ENCODE data around the gene GRB14. TPM values are rescaled to one million over a fixed set of nuclear protein-coding genes. Genes with fewer than 3 reads are reported as not detected.

GRB14 gene
- total RNA-seq, 2 donors from 2014 or later = 1.7 to 2.0 TPM

DNA sequence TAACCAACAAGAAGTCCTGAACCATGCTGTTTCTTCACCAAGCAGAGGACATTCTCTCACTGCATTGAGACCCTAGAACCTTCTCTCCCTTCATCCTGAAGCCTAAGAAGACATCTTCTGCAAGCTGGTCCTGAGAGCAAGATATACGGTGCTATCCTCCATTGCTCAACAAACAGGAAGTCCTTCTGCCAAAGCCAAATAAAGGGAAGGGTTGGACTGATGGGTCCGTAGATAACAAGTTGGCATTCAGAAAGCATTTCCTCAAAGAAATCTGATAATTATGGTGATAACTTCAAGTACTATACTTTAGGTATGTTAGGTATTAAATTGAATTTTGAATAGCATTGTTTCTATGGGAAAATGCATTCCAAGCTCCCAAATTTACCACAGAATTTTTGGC, 23.3 kb downstream of the GRB14 start:
- intact Hi-C loops (cut with DNase I) = no loop called here
- no peak overlapping the region for H3K9ac ChIP-seq (ENCODE audit: low read depth in 2 of 2, low read length in 2 of 2)
- H3K4me1 ChIP-seq = no peaks in the 10 kb centered on the region

DNA sequence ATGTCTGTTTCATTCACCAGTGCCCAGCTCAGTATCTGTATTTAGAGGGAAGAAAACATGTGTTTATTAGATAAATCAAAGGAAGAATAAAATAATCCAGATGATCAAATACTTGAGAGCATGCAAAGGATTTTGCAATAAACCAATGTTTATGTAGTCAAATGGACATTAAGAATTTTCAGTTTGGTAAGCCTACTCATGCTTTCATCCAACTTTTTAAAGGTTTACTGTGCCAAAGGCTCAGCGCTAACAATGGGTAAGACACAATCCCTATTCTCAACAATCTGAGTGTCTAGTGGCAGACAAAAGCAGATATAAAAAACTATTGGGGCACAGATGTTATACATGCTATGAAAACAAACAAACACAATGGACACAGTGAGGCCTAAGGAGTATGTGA, 26.3 kb downstream of the GRB14 start:
- Histone ChIP-seq H3K9ac (ENCODE audit: low read depth in 2 of 2, low read length in 2 of 2) (no peak overlapping the region), H3K4me3 (no peak overlapping the region), H3K27me3 (no peaks in the 10 kb centered on the region), H3K4me1 (no peaks in the 10 kb centered on the region), H3K36me3 (no peaks in the 10 kb centered on the region), H3K27ac (no peak overlapping the region), H3K9me3 (no peaks in the 10 kb centered on the region)
- intact Hi-C loops (cut with DNase I) = no loop called here
- TF ChIP-seq, protein P1, sequence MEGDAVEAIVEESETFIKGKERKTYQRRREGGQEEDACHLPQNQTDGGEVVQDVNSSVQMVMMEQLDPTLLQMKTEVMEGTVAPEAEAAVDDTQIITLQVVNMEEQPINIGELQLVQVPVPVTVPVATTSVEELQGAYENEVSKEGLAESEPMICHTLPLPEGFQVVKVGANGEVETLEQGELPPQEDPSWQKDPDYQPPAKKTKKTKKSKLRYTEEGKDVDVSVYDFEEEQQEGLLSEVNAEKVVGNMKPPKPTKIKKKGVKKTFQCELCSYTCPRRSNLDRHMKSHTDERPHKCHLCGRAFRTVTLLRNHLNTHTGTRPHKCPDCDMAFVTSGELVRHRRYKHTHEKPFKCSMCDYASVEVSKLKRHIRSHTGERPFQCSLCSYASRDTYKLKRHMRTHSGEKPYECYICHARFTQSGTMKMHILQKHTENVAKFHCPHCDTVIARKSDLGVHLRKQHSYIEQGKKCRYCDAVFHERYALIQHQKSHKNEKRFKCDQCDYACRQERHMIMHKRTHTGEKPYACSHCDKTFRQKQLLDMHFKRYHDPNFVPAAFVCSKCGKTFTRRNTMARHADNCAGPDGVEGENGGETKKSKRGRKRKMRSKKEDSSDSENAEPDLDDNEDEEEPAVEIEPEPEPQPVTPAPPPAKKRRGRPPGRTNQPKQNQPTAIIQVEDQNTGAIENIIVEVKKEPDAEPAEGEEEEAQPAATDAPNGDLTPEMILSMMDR (IDR thresholded peaks at IDR 0.05) = no peak
- DNase-seq = no peak

More for the DNA sequence above, 23.3 kb downstream of the GRB14 start:
- no peaks in the 10 kb centered on the region for H3K9me3 ChIP-seq
- H3K27ac ChIP-seq = no peak overlapping the region
- H3K4me3 ChIP-seq = no peak overlapping the region
- no peaks in the 10 kb centered on the region for H3K36me3 ChIP-seq
- TF ChIP-seq, protein P1 (IDR thresholded peaks at IDR 0.05) = no peak
- no peaks in the 10 kb centered on the region for H3K27me3 ChIP-seq
- DNase-seq = no peak

DNA sequence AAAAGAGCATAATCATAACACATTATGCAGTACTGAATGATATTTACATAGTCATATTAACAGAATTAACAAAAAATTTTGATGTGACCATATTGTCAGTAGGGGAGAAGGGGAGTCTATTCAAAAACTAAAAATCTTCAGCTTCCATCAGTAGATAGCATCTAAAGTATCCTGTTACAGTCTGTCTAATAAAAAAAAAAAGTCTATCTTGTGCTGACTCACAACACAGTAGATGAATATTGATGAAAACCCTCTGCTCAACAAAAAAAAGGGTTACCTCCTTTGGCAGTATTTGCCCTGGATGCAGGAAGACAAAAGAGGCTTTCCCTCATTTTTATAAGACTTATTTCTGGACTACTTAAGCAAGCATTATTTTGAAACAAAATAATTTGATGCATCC, 27.3 kb downstream of the GRB14 start:
- Histone ChIP-seq H3K36me3 (no peaks in the 10 kb centered on the region), H3K27ac (no peak overlapping the region), H3K4me3 (no peak overlapping the region), H3K4me1 (no peaks in the 10 kb centered on the region), H3K27me3 (no peaks in the 10 kb centered on the region), H3K9me3 (no peaks in the 10 kb centered on the region), H3K9ac (ENCODE audit: low read depth in 2 of 2, low read length in 2 of 2) (no peak overlapping the region)
- TF ChIP-seq, protein P1 (IDR thresholded peaks at IDR 0.05) = no peak
- intact Hi-C loops (cut with DNase I) = no loop called here
- DNase-seq = no peak

DNA sequence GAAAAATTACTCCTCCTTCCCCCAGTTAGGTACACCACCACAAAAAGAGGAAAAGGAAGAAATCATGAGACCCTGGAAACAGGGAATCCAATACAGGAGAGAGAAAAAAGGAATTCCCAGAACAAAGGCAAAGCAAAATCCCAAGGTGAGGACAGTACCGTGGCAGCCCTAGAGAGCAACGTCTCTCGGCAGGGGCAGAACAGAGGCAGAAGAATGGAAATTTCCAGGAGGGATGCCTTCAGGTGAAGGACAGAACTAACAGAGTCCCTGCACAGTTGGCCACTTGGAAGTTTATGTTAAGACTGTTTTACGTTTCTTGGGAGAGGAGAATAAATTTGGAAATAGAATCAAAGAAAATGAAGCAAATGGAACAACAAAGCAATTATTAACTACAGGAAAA, 27.7 kb downstream of the GRB14 start:
- intact Hi-C loops (cut with DNase I) = no loop called here
- Histone ChIP-seq H3K27me3 (no peaks in the 10 kb centered on the region), H3K27ac (no peak overlapping the region), H3K9ac (ENCODE audit: low read depth in 2 of 2, low read length in 2 of 2) (no peak overlapping the region), H3K4me1 (no peaks in the 10 kb centered on the region), H3K4me3 (no peak overlapping the region), H3K9me3 (no peaks in the 10 kb centered on the region), H3K36me3 (no peaks in the 10 kb centered on the region)
- TF ChIP-seq, protein P1 (IDR thresholded peaks at IDR 0.05) = no peak
- DNase-seq = no peak

DNA sequence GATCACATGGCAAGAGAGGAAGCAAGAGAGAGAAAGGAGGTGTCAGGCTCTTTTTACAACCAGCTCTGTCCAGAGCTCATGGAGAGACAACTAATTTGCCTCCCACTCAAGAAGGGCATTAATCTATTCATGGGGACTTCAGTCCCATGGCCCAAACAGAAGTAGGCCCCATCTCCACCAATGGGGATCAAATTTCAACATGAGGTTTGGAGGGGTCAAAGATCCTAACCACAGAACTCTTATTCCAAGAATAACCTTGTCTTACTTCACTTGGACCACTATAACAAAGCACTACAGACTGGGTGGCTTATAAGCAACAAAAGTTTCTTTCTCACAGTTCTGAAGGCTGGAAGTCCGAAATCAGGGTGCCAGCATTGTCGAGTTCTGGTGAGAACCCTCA, 31.8 kb downstream of the GRB14 start:
- H3K27me3 ChIP-seq = no peaks in the 10 kb centered on the region
- DNase-seq = no peak
- no peaks in the 10 kb centered on the region for H3K9me3 ChIP-seq
- TF ChIP-seq, protein P1 (IDR thresholded peaks at IDR 0.05) = no peak
- no peak overlapping the region for H3K9ac ChIP-seq (ENCODE audit: low read depth in 2 of 2, low read length in 2 of 2)
- intact Hi-C loops (cut with DNase I) = no loop called here
- no peak overlapping the region for H3K27ac ChIP-seq
- no peaks in the 10 kb centered on the region for H3K4me1 ChIP-seq
- no peaks in the 10 kb centered on the region for H3K36me3 ChIP-seq
- no peak overlapping the region for H3K4me3 ChIP-seq

DNA sequence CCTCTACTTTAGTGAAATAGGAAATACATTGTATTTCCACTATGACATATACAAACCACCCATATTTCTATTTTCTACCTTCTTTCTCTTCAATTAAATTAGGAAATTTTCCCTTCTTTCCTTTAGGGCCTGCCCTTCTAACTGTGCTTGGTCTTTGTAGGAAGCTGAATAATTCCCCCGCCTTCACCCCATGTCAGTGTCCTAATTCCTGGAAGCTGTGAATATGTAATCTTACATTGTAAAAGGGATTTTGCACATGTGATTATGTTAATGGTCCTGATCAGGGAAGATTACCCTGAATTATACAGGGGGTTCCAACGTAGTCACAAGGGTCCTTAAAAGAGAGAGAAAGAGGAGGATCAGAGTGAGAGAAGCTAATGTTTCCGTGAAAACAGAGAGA, 40.2 kb downstream of the GRB14 start:
- no peak for DNase-seq
- H3K9me3 ChIP-seq = no peaks in the 10 kb centered on the region
- no peak overlapping the region for H3K9ac ChIP-seq (ENCODE audit: low read depth in 2 of 2, low read length in 2 of 2)
- no peaks in the 10 kb centered on the region for H3K4me1 ChIP-seq
- H3K27me3 ChIP-seq = no peaks in the 10 kb centered on the region
- H3K27ac ChIP-seq = no peak overlapping the region
- intact Hi-C loops (cut with DNase I) = no loop called here
- TF ChIP-seq, protein P1 (IDR thresholded peaks at IDR 0.05) = no peak
- no peaks in the 10 kb centered on the region for H3K36me3 ChIP-seq
- H3K4me3 ChIP-seq = no peak overlapping the region

Measured in colonic mucosa (tissue), 4 donors.